Measurements from ENCODE around the gene PID1. TPM values are rescaled to one million over a fixed set of nuclear protein-coding genes. Genes with fewer than 3 reads are reported as not detected.

PID1 gene
- total and polyA plus RNA-seq, 4 donors: 33.4 to 73.2 (median 50.9) TPM

DNA sequence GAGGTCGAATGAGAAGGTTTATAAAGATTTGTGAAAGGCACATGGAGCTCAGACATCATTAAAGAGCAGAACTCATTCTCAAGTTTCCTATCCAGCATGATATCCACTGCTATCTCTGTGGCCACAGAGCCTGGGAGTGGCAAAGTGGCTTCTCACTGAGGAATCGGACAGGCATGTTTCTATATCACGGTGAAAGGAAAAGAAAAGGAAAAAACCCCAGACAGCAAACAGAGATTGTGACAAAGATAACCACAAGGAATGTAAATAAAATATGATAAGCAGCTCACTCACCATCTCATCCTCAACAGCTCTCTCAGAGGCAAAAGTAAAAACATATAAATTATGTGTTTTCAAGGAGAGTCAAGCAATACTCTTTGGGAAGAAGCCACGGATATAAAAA, 2.5 kb downstream of the PID1 start:
- WGBS (ENCODE audit: insufficient coverage): 60% methylated on average over 1 of the region's 4 CpGs
- peaks cover 9% of the 10 kb centered on the region for H3K4me1 ChIP-seq (ENCODE audit: control insufficient read depth, insufficient read depth, low read length)
- H3K9me3 ChIP-seq (ENCODE audit: control insufficient read depth, insufficient read depth, low read length): no peaks in the 10 kb centered on the region
- no peaks in the 10 kb centered on the region for H3K27me3 ChIP-seq (ENCODE audit: control insufficient read depth, insufficient read depth, low read length)
- peak overlapping the region; percentile 74 for H3K4me3 ChIP-seq (ENCODE audit: low read depth, low read length)
- H3K36me3 ChIP-seq (ENCODE audit: control insufficient read depth, insufficient read depth, low read length): no peaks in the 10 kb centered on the region
- H3K27ac ChIP-seq (ENCODE audit: low read depth, low read length): no peak overlapping the region
- DNase-seq (ENCODE audit: low read depth in 4 of 6, low spot score in 6 of 6): no peak

DNA sequence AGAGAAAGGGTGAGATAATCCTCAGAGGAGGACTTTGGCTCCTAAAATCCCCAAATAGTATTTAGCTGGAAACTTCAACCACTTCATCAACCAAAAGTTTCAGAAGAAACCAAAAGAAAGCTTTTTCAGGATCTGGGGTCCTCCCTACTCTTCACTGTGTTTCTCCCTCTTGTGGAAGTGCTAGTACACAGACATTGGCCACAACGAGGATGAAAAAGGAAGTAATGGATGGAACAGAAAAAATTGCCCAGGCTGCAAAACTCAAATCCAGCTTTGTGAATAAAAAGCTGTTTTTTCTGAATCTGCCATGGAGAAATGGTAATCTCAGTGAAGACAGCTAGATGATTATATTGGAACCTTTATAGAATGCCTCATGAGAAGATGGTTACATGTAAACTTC, 4.0 kb downstream of the PID1 start:
- no peaks in the 10 kb centered on the region for H3K9me3 ChIP-seq (ENCODE audit: control insufficient read depth, insufficient read depth, low read length)
- no peaks in the 10 kb centered on the region for H3K36me3 ChIP-seq (ENCODE audit: control insufficient read depth, insufficient read depth, low read length)
- WGBS (ENCODE audit: insufficient coverage): 40% methylated on average over 1 of the region's 1 CpG
- DNase-seq (ENCODE audit: low read depth in 4 of 6, low spot score in 6 of 6): no peak
- H3K27ac ChIP-seq (ENCODE audit: low read depth, low read length): no peak overlapping the region
- H3K4me1 ChIP-seq (ENCODE audit: control insufficient read depth, insufficient read depth, low read length): peaks cover 6% of the 10 kb centered on the region
- H3K27me3 ChIP-seq (ENCODE audit: control insufficient read depth, insufficient read depth, low read length): no peaks in the 10 kb centered on the region
- H3K4me3 ChIP-seq (ENCODE audit: low read depth, low read length): no peak overlapping the region

DNA sequence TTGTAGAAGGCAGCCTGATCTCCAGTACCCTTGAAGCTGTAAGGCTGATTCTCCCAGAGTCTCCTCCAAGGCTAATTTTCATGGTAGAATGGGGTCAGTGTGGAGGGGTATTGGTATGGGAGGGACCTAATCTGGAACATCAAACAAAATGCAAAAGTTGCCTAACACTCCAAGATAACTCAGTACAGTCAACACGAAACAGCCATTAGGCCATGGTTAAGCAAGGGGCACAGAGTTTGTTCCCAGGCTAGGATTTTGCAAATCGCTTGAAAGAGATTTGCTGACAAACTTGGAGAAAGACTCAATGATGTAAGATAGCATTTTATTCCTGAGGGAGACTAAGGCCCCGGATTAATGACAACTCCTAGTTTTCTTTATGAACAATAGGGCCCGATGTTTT, 5.4 kb downstream of the PID1 start:
- no peak for DNase-seq (ENCODE audit: low read depth in 4 of 6, low spot score in 6 of 6)
- no peak overlapping the region for H3K27ac ChIP-seq (ENCODE audit: low read depth, low read length)
- peaks cover 3% of the 10 kb centered on the region for H3K4me1 ChIP-seq (ENCODE audit: control insufficient read depth, insufficient read depth, low read length)
- no peaks in the 10 kb centered on the region for H3K36me3 ChIP-seq (ENCODE audit: control insufficient read depth, insufficient read depth, low read length)
- no peak overlapping the region for H3K4me3 ChIP-seq (ENCODE audit: low read depth, low read length)
- no peaks in the 10 kb centered on the region for H3K27me3 ChIP-seq (ENCODE audit: control insufficient read depth, insufficient read depth, low read length)
- no CpG with 5 or more reads among the region's 4 CpGs for WGBS (ENCODE audit: insufficient coverage)
- no peaks in the 10 kb centered on the region for H3K9me3 ChIP-seq (ENCODE audit: control insufficient read depth, insufficient read depth, low read length)

DNA sequence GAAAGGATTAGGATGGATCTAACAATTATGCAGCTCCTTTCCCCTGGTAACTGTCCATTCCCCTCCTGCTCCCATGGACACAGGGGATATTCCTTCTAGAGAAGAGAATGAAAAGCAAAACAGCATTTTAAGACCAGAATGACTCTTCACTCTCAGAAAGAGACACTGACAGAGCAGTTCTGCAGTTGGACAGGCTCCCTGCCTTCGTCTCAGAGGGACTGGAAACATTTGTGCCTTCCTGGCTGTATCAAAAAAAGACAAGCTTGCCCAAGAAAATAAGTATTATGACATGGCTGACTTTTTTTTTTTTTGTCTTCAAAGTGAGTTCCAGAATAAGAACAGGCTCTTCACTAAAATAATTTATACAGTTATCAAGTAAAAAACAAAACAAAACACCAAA, 9.5 kb downstream of the PID1 start:
- no peak for DNase-seq (ENCODE audit: low read depth in 4 of 6, low spot score in 6 of 6)
- Histone ChIP-seq H3K9me3 (ENCODE audit: control insufficient read depth, insufficient read depth, low read length) (no peaks in the 10 kb centered on the region), H3K27me3 (ENCODE audit: control insufficient read depth, insufficient read depth, low read length) (no peaks in the 10 kb centered on the region)

DNA sequence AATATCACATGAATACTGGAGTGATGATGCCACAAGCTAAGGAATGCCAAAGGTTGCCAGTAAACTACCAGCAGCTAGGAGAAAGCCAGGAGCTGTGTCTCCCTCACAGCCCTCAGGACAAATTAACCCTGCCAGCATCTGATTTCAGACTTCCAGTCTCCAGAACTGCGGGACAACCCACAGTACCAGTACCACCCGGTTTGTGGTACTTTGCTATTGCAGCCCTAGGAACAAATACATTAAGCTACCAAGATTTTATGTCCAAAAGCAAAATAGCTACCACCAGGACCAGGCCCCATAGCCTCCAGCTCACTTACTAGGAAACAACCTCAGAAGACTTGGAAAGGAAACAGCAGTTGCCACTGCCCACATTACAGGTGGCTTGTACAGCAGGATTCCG, 10.0 kb downstream of the PID1 start:
- H3K4me1 ChIP-seq (ENCODE audit: control insufficient read depth, insufficient read depth, low read length): no peaks in the 10 kb centered on the region
- H3K27ac ChIP-seq (ENCODE audit: low read depth, low read length): no peak overlapping the region
- no peaks in the 10 kb centered on the region for H3K9me3 ChIP-seq (ENCODE audit: control insufficient read depth, insufficient read depth, low read length)
- 67% methylated on average over 2 of the region's 3 CpGs for WGBS (ENCODE audit: insufficient coverage)
- H3K36me3 ChIP-seq (ENCODE audit: control insufficient read depth, insufficient read depth, low read length): no peaks in the 10 kb centered on the region
- no peaks in the 10 kb centered on the region for H3K27me3 ChIP-seq (ENCODE audit: control insufficient read depth, insufficient read depth, low read length)
- DNase-seq (ENCODE audit: low read depth in 4 of 6, low spot score in 6 of 6): no peak
- no peak overlapping the region for H3K4me3 ChIP-seq (ENCODE audit: low read depth, low read length)

More for the DNA sequence above, 9.5 kb downstream of the PID1 start:
- WGBS (ENCODE audit: insufficient coverage): 83% methylated on average over 1 of the region's 1 CpG
- Histone ChIP-seq H3K4me3 (ENCODE audit: low read depth, low read length) (no peak overlapping the region), H3K4me1 (ENCODE audit: control insufficient read depth, insufficient read depth, low read length) (no peaks in the 10 kb centered on the region), H3K27ac (ENCODE audit: low read depth, low read length) (no peak overlapping the region), H3K36me3 (ENCODE audit: control insufficient read depth, insufficient read depth, low read length) (no peaks in the 10 kb centered on the region)

DNA sequence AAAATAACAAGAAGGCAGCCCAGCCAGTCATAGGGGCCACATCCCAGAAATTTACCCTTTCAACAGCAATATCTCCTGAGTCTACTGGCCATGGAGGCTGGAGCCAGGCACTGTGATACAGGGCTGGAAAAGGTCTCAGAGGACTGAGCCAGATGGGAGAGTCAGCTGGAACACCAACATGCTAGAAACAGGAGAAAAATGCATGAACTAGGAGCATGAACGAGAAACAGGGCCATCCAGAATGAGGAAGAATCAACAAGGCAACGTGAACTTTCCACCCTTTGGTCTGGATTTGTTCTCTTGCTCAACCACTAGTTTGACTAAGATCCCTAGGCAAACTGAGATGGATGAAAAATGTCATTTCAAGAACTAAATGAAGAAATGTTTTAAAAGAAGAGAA, 13.1 kb downstream of the PID1 start:
- no peaks in the 10 kb centered on the region for H3K27me3 ChIP-seq (ENCODE audit: control insufficient read depth, insufficient read depth, low read length)
- no peak overlapping the region for H3K27ac ChIP-seq (ENCODE audit: low read depth, low read length)
- H3K9me3 ChIP-seq (ENCODE audit: control insufficient read depth, insufficient read depth, low read length): no peaks in the 10 kb centered on the region
- no peak for DNase-seq (ENCODE audit: low read depth in 4 of 6, low spot score in 6 of 6)
- no peaks in the 10 kb centered on the region for H3K36me3 ChIP-seq (ENCODE audit: control insufficient read depth, insufficient read depth, low read length)
- no peak overlapping the region for H3K4me3 ChIP-seq (ENCODE audit: low read depth, low read length)
- no peaks in the 10 kb centered on the region for H3K4me1 ChIP-seq (ENCODE audit: control insufficient read depth, insufficient read depth, low read length)
- WGBS (ENCODE audit: insufficient coverage): 71% methylated on average over 1 of the region's 2 CpGs

DNA sequence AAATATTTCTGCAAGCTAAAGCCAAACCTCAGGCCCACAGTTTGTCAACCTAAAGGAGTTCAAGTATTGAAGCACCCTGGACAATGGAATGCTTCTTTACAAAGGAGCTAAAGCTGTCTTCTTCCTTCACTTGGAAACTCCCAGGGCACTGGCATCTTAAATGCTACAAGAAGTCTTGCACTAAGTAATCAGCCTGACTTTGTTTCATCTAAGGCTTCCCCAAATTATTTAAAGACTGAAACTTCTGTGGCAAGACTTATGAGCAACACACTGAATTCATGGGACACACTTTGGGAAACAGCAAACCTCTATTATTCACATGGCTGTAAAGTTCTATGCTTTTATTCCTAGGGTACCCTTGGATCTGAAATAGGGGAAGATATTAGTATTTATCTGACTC, 14.7 kb downstream of the PID1 start:
- no peaks in the 10 kb centered on the region for H3K9me3 ChIP-seq (ENCODE audit: control insufficient read depth, insufficient read depth, low read length)
- no peaks in the 10 kb centered on the region for H3K27me3 ChIP-seq (ENCODE audit: control insufficient read depth, insufficient read depth, low read length)
- no peak overlapping the region for H3K27ac ChIP-seq (ENCODE audit: low read depth, low read length)
- H3K4me1 ChIP-seq (ENCODE audit: control insufficient read depth, insufficient read depth, low read length): no peaks in the 10 kb centered on the region
- H3K4me3 ChIP-seq (ENCODE audit: low read depth, low read length): no peak overlapping the region
- H3K36me3 ChIP-seq (ENCODE audit: control insufficient read depth, insufficient read depth, low read length): no peaks in the 10 kb centered on the region
- DNase-seq (ENCODE audit: low read depth in 4 of 6, low spot score in 6 of 6): no peak

DNA sequence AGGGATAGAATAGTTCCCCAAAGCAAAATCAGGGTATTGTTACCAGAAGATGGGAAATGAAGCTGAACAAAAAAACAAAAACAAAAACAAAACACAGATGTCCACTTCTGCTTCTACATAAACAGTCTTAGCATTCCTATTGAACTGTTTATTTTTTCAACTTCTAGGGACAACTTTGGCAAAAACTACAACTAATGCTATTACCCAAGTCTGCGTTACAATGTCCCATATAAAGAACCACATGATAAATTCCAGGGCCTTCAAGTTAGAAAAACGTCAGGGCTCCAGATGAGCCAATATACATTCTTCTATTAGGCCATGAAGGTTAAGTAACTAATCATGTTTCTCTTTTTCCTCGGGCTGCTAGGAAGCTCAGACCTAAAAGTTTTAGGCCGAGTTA, 16.9 kb downstream of the PID1 start:
- WGBS (ENCODE audit: insufficient coverage): no CpG with 5 or more reads among the region's 4 CpGs
- no peak for DNase-seq (ENCODE audit: low read depth in 4 of 6, low spot score in 6 of 6)
- Histone ChIP-seq H3K27ac (ENCODE audit: low read depth, low read length) (no peak overlapping the region), H3K9me3 (ENCODE audit: control insufficient read depth, insufficient read depth, low read length) (no peaks in the 10 kb centered on the region), H3K36me3 (ENCODE audit: control insufficient read depth, insufficient read depth, low read length) (no peaks in the 10 kb centered on the region), H3K4me1 (ENCODE audit: control insufficient read depth, insufficient read depth, low read length) (no peaks in the 10 kb centered on the region), H3K4me3 (ENCODE audit: low read depth, low read length) (no peak overlapping the region), H3K27me3 (ENCODE audit: control insufficient read depth, insufficient read depth, low read length) (no peaks in the 10 kb centered on the region)

DNA sequence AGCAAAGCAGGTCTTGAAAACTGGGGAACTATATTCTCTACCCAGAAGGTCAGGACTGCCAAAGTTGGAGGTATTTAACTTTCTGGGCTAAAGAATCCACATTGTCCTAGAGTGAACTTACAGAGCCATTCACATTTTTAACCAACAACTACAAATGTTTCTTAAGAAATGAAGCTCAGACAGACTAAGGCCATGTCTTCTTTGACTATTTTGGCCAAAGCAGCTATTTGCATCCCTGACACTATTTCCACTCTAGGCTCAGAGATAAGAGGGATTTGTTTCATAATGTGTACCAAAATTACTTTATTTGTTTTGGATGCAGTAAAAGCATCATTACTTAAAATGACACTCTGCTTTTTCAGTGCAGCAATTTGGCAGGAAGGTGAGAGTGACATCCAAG, 18.1 kb downstream of the PID1 start:
- Histone ChIP-seq H3K9me3 (ENCODE audit: control insufficient read depth, insufficient read depth, low read length) (no peaks in the 10 kb centered on the region), H3K36me3 (ENCODE audit: control insufficient read depth, insufficient read depth, low read length) (no peaks in the 10 kb centered on the region), H3K27me3 (ENCODE audit: control insufficient read depth, insufficient read depth, low read length) (no peaks in the 10 kb centered on the region), H3K27ac (ENCODE audit: low read depth, low read length) (no peak overlapping the region), H3K4me3 (ENCODE audit: low read depth, low read length) (no peak overlapping the region), H3K4me1 (ENCODE audit: control insufficient read depth, insufficient read depth, low read length) (no peaks in the 10 kb centered on the region)
- DNase-seq (ENCODE audit: low read depth in 4 of 6, low spot score in 6 of 6): no peak

DNA sequence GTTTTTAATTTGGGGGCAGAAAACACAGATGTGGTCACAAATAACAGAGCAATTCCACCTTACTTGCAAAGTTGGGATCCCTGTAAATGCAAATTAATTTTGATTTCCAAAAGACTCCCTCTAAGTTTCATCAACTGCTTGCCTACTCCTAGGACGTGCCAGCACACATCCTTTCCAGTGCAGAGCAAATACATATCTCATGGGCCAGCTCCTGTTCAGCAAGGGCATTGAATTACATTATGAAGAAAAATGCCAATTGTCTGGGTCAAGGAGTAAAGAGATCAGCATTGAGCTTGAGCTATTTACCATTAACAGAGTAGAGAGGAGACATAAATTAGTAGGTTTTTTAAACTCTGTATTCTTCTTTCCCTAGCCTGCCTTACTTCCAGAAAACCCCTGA, 18.8 kb downstream of the PID1 start:
- Histone ChIP-seq H3K27me3 (ENCODE audit: control insufficient read depth, insufficient read depth, low read length) (no peaks in the 10 kb centered on the region), H3K9me3 (ENCODE audit: control insufficient read depth, insufficient read depth, low read length) (no peaks in the 10 kb centered on the region), H3K27ac (ENCODE audit: low read depth, low read length) (no peak overlapping the region), H3K4me3 (ENCODE audit: low read depth, low read length) (no peak overlapping the region), H3K36me3 (ENCODE audit: control insufficient read depth, insufficient read depth, low read length) (no peaks in the 10 kb centered on the region), H3K4me1 (ENCODE audit: control insufficient read depth, insufficient read depth, low read length) (no peaks in the 10 kb centered on the region)
- no peak for DNase-seq (ENCODE audit: low read depth in 4 of 6, low spot score in 6 of 6)
- WGBS (ENCODE audit: insufficient coverage): no CpG with 5 or more reads among the region's 1 CpG

DNA sequence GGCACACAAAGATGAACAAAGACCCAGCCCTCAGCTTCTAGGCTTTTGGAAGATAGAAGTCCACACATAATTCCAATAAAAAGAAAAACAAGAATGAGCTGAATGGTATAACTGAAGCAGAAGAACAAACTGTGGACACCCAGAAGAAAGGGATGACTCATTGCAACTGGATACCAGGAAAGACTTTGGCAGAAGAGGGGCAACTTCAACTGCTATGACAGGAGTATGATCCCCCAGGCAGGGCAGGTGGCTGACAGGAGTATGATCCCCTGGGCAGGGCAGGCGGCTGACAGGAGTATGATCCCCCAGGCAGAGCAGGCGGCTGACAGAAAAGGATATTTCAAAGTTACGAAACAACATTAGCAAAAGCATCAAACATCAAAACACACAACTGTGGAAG, 21.6 kb downstream of the PID1 start:
- no peaks in the 10 kb centered on the region for H3K27me3 ChIP-seq (ENCODE audit: control insufficient read depth, insufficient read depth, low read length)
- H3K27ac ChIP-seq (ENCODE audit: low read depth, low read length): no peak overlapping the region
- no peaks in the 10 kb centered on the region for H3K9me3 ChIP-seq (ENCODE audit: control insufficient read depth, insufficient read depth, low read length)
- no peaks in the 10 kb centered on the region for H3K4me1 ChIP-seq (ENCODE audit: control insufficient read depth, insufficient read depth, low read length)
- no peak overlapping the region for H3K4me3 ChIP-seq (ENCODE audit: low read depth, low read length)
- DNase-seq (ENCODE audit: low read depth in 4 of 6, low spot score in 6 of 6): no peak
- H3K36me3 ChIP-seq (ENCODE audit: control insufficient read depth, insufficient read depth, low read length): no peaks in the 10 kb centered on the region
- WGBS (ENCODE audit: insufficient coverage): no CpG with 5 or more reads among the region's 3 CpGs

All from spinal cord (tissue), 10 donors.